HPDE6-E6E7 (cell line): ENCODE results near the gene HEPHL1.
A peak's percentile ranks its signal among the peaks of the same experiment; 100 is the strongest.
"Not testable (repeated sequence)": the region's sequence is repeated elsewhere in the genome, so short reads cannot be mapped to it uniquely, and the experiment has no call there.

Experiments
- DNase-seq: peaks from one replicate; pipeline ENCODE4 v3.0.0; 2011; ENCODE audit warnings: missing footprints; ENCODE audit errors: extremely low spot score

HEPHL1 gene

GRCh38 chr11:94150704-94151685, 129.8 kb downstream of the HEPHL1 start:
- DNase-seq, result no peak

DNA sequence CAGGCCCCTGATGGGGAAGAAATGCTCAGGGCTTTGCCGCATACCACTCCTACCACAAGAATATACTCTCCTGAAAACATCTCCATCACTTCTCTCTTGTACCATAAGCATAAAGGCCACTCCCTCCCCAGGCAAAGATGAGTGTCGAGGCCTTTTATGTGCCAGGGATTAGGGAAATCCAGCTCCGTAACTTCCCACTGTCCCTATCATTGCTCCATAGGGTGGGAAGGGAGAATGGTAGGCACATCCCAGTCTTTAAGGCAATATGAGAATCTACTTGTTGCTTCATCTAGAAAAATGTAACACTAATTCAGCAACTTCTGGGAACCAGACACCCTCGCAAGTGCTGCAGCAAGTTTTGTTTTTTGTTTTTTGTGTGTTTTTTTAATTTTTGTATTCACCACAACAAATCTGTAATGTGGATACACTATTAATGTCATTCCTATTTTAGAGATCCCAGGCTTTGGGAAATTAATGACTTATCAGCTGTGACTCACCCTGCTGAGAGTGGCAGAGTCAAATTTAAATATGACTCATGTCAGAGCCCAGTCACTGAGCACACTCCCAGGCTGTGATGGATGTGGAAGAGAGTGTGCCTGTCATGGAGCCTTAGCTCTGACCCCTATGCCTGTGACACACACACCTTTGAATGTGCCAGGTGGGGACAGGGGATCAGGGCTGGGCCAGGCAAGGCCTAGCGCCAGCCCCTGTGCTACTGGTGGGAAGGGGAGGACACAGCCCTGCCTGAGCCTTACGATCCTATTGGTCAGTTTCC, 130.9 kb downstream of the HEPHL1 start:
- DNase-seq, result peak; percentile 96

- DNase-seq, result no peak
These were observed 131.5 kb downstream of the HEPHL1 start for GRCh38 chr11:94152678-94153065.

- DNase-seq, result no peak
These were observed 132.2 kb downstream of the HEPHL1 start for GRCh38 chr11:94153320-94153719.

DNA sequence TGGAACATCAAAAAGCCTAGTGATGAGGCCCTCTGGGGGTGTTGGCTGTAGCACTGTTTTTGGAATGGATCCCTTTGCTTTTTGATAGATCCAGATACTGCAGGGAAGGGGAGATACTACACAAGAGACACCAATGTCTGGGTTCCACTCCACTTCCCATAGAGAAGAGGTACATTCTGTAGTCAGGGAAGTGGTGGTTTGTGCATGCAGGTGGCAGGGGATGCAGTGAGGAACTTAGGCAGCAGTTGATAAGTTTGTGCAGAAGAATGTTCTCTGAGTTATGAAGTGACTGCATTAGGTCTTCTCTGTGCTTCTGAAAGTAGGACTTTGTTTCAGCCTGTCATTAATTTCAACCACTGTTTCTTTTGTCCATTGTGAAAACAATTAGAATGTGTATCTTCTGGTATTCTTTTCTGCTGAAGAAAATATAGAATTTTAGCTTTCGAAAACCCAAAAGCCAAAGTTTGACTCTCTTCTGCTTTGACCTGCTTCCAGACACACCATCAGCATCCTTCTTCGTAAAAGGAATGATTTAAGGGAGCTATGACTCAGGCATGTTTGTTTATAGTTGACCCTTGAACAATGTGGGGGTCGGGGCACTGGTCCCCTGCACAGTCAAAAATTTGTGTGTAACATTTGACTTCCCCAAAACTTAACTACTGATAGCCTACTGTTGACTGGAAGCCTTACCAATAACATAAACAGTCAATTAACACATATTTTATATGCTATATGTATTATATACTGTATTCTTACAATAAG, 133.1 kb downstream of the HEPHL1 start:
- no peak for DNase-seq

GRCh38 chr11:94157339-94157738, 136.2 kb downstream of the HEPHL1 start:
- DNase-seq, result not testable (repeated sequence)
